HUES6 (cell line): Measurements from ENCODE around the gene GNB1L.
A peak's percentile ranks its signal among the peaks of the same experiment; 100 is the strongest.

Source experiments
- H3K27ac ChIP-seq: 2 replicates; pipeline ENCODE4 v1.7.0; 2013; ENCODE audit warnings: low read depth, mild to moderate bottlenecking, low read length, inconsistent platforms
- H3K27me3 ChIP-seq: 2 replicates; pipeline ENCODE4 v1.6.1; 2013; ENCODE audit warnings: low read length; ENCODE audit not compliant: control insufficient read depth, insufficient read depth
- H3K36me3 ChIP-seq: 2 replicates; pipeline ENCODE4 v1.6.1; 2013; ENCODE audit warnings: low read length; ENCODE audit not compliant: control insufficient read depth, insufficient read depth
- H3K4me1 ChIP-seq: 2 replicates; pipeline ENCODE4 v1.6.1; 2013; ENCODE audit warnings: low read length; ENCODE audit not compliant: control insufficient read depth, insufficient read depth
- H3K4me3 ChIP-seq: 2 replicates; pipeline ENCODE4 v1.5.1; 2013; ENCODE audit warnings: low read depth, low read length
- H3K9ac ChIP-seq: one replicate; pipeline ENCODE4 v1.6.1; 2013; ENCODE audit warnings: mild to moderate bottlenecking, low read length
- H3K9me3 ChIP-seq: 2 replicates; pipeline ENCODE4 v1.6.1; 2013; ENCODE audit warnings: low read depth, low read length; ENCODE audit not compliant: control insufficient read depth, insufficient read depth

Gene GNB1L

DNA sequence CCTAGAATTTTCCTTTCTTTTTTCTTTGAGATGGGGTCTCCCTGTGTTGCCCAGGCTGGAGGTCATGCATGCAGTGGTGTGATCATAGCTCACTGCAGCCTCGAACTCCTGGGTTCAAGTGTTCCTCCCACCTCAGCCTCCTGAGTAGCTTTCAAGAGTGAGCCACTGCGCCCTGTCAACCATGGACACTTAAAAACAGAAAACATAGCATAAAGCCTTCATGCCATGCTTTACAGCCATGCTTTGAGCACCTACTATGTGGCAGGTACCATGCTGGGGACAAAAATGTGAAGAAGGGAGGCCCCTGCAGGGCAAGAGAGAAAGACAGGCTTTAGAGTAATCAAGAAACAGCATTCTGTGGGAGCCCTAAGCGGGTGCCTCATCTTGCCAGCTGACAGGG, 13.7 kb upstream of the GNB1L start:
- H3K4me1 ChIP-seq = no peaks in the 10 kb centered on the region

DNA sequence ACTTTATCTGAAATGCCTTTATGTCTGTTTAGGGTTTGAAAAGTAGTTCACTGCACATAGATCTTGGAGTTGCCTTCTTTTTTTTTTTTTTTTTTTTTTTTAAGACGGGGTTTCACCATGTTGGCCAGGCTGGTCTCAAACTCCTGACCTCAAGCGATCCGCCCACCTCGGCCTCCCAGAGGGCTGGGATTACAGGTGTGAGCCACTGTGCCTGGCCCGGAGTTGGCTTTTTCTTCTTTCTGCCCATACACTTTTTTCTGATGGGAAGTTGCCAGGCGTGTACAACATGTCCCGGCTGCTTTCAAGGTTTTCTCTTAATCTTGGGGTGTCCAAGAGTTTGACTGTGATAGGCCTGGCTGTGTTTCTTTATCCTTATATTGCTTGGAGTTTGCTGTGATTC, 12.9 kb upstream of the GNB1L start:
- Histone ChIP-seq H3K4me3 (no peak overlapping the region), H3K27me3 (no peaks in the 10 kb centered on the region), H3K36me3 (no peaks in the 10 kb centered on the region)

More for the DNA sequence above, 13.7 kb upstream of the GNB1L start:
- Histone ChIP-seq H3K27ac (no peak overlapping the region), H3K36me3 (no peaks in the 10 kb centered on the region), H3K9me3 (no peaks in the 10 kb centered on the region), H3K27me3 (no peaks in the 10 kb centered on the region), H3K4me3 (no peak overlapping the region), H3K9ac (no peak overlapping the region)

DNA sequence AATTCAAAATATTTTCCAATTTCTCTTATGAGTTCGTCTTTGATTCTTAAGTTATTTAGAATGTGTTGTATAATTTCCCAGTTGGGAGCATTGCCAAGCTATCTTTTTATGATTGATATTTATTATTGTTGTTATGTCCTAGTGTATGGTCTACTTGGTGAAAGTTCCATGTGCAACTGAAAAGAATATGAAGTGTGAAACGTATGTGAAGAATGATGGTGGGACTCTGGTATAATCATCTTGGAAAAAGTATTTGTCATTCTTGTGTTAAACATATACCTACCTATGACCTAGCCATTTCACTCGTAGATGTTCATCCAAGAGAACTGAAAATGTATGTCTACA, 12.0 kb upstream of the GNB1L start:
- no peak overlapping the region for H3K4me3 ChIP-seq
- H3K4me1 ChIP-seq = no peaks in the 10 kb centered on the region
- no peak overlapping the region for H3K9ac ChIP-seq
- H3K27ac ChIP-seq = no peak overlapping the region
- H3K9me3 ChIP-seq = no peaks in the 10 kb centered on the region
- no peaks in the 10 kb centered on the region for H3K27me3 ChIP-seq
- no peaks in the 10 kb centered on the region for H3K36me3 ChIP-seq

More for the DNA sequence above, 12.9 kb upstream of the GNB1L start:
- no peak overlapping the region for H3K9ac ChIP-seq
- H3K27ac ChIP-seq = no peak overlapping the region
- H3K4me1 ChIP-seq = no peaks in the 10 kb centered on the region
- no peaks in the 10 kb centered on the region for H3K9me3 ChIP-seq

DNA sequence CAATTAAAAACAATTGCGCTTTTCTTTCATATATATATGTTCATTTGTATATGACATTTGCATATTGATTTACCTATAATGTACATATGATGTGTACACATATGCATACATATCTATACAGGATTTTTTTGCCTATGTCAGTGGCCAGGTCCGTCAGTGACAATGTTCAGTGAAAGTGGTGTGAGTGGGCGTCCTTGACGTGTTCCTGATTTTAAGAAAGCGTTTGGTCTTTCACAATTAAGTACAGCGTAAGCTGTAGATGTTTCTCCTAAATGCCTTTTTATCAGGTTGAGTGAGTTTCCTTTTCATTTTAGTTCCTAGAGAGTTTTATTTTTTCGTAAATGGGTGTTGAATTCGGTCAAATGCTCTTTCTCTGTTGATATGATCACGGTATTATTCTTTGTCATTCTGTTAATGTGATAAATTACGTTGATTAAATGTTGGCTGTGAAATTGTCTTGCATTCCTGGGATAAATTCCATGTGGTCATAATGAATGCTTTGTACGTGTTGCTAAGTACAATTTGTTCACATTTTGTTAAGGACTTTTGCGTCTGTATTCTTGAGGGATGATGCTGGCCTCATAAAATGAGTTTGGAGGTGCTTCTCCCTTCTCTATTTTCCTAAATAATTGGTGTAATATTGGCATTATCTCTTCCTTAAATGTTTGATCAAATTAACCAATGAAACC, 10.6 kb upstream of the GNB1L start:
- Histone ChIP-seq H3K4me3 (no peak overlapping the region), H3K9me3 (no peaks in the 10 kb centered on the region), H3K9ac (no peak overlapping the region)

DNA sequence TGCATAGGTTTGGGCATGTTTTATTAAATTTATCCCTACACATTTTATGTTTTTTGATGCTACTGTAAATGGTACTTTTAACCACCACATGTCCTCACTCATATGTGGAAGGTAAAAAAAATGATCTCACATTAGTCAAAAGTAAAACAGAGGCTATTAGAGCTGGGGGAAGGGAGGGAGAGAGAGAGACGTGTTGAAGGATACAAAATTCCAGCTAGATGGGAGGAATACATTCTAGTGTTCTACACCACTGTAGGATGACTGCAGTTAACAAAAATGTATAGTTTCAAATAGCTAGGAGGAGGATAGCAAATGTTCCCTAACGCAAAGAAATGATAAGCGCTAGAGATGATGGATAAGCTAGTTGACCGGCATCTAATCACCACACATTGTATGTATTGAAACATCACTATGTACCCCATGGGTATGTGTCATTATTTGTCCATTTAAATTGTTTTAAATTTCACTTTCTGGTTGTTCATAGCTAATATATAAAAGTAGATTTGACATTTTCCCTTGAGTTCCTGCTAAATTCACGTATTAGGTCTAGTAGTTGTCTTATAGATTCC, 9.9 kb upstream of the GNB1L start:
- Histone ChIP-seq H3K9ac (no peak overlapping the region), H3K9me3 (no peaks in the 10 kb centered on the region)

More for the DNA sequence above, 10.6 kb upstream of the GNB1L start:
- no peaks in the 10 kb centered on the region for H3K4me1 ChIP-seq
- H3K27me3 ChIP-seq = no peaks in the 10 kb centered on the region
- H3K36me3 ChIP-seq = no peaks in the 10 kb centered on the region
- no peak overlapping the region for H3K27ac ChIP-seq

DNA sequence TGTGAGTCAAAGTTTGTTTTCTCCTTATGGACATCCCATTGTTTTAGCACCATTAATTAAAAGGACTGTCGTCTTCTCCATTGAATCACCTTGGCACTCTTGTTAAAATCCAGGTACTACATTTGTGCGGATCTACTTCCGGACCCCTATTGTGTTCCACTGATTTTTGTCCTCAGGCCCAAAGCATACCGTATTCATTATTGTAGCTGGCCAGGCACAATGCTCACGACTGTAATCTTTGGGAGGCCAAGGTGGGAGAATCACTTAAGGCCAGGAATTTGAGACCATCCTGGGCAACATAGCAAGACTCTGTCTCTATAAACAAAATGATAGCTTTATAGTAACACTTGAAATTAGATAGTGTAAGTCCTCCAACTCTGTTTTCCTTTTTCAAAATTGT, 8.9 kb upstream of the GNB1L start:
- Histone ChIP-seq H3K27ac (no peak overlapping the region), H3K27me3 (no peaks in the 10 kb centered on the region), H3K9ac (no peak overlapping the region), H3K4me3 (no peak overlapping the region), H3K4me1 (no peaks in the 10 kb centered on the region), H3K36me3 (no peaks in the 10 kb centered on the region), H3K9me3 (no peaks in the 10 kb centered on the region)

More for the DNA sequence above, 9.9 kb upstream of the GNB1L start:
- Histone ChIP-seq H3K4me3 (no peak overlapping the region), H3K36me3 (no peaks in the 10 kb centered on the region), H3K27ac (no peak overlapping the region), H3K4me1 (no peaks in the 10 kb centered on the region), H3K27me3 (no peaks in the 10 kb centered on the region)

DNA sequence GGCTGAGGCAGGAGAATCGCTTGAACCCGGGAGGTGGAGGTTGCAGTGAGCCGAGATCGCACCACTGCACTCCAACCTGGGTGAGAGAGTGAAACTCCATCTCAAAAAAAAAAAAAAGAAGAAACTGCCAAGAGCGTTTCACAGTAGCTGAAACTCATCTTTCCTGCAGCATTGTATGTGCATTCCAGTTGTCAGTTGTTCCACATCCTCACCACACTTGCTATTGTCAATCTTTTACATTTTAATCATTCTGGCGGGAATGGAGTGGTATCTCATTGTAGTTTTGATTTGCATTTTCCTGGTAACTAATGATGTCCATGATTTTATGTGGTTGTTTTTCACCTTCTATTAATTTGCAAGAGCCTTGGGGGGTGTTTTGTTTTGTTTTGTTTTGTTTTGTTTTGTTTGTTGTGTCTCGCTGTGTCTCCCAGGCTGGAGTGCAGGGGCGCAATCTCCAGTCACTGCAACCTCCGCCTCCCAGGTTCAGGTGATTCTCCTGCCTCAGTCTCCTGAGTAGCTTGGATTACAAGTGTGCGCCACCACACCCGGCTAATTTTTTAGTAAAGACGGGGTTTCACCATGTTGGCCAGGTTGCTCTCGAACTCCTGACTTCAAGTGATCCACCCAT, 8.1 kb upstream of the GNB1L start:
- Histone ChIP-seq H3K27me3 (no peaks in the 10 kb centered on the region), H3K4me3 (no peak overlapping the region), H3K4me1 (no peaks in the 10 kb centered on the region), H3K27ac (no peak overlapping the region), H3K9ac (no peak overlapping the region), H3K36me3 (no peaks in the 10 kb centered on the region), H3K9me3 (no peaks in the 10 kb centered on the region)

DNA sequence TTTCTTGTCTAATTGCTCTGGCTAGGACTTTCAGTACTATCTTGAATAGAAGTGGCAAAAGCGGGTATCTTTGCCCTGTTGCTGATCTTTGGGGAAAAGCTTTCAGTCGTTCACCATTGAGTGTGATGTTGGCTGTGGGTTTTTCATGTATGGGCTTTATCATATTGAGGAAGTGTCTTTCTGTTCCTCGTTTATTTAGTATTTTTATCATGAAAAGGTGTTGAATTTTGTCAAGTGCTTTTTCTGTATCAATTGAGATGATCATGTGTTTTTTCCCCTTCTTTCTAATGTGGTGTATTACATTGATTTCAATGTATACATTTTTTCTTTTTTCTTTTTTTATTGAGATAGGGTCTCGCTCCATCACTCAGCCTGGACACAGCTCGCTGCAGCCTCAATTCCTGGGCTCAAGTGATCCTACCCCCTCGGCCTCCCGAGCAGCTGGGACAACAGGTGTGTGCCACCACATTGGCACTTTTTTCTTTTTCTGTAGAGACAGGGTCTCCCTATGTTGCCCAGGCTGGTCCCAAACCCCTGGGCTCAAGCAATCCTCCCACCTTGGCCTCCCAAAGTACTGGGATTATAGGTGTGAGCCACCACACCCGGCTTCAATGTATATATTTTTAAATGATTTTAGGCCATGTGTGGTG, 5.3 kb upstream of the GNB1L start:
- no peak overlapping the region for H3K9ac ChIP-seq
- no peaks in the 10 kb centered on the region for H3K36me3 ChIP-seq
- peaks cover 9% of the 10 kb centered on the region for H3K4me1 ChIP-seq
- H3K4me3 ChIP-seq = no peak overlapping the region
- H3K9me3 ChIP-seq = no peaks in the 10 kb centered on the region
- H3K27ac ChIP-seq = no peak overlapping the region
- H3K27me3 ChIP-seq = no peaks in the 10 kb centered on the region

DNA sequence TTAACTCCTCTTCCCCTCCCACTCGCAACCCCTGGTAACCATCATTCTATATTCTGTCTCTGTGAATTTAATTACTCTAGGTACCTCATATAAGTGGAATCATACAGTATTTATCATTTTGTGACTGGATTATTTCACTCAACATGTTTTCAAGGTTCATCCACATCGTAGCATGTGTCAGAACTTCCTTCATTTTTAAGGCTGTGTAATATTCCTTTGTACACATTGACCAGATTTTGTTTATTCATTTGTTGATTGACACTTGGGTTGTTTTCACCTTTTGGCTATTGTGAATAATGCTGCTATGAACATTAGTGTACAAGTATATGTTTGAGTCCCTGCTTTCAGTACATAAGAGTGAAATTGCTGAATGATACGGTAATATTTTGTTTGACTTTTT, 2.7 kb upstream of the GNB1L start:
- Histone ChIP-seq H3K4me1 (peaks cover 19% of the 10 kb centered on the region), H3K9ac (no peak overlapping the region), H3K27ac (no peak overlapping the region), H3K27me3 (no peaks in the 10 kb centered on the region), H3K36me3 (peaks cover 5% of the 10 kb centered on the region), H3K4me3 (no peak overlapping the region), H3K9me3 (no peaks in the 10 kb centered on the region)

DNA sequence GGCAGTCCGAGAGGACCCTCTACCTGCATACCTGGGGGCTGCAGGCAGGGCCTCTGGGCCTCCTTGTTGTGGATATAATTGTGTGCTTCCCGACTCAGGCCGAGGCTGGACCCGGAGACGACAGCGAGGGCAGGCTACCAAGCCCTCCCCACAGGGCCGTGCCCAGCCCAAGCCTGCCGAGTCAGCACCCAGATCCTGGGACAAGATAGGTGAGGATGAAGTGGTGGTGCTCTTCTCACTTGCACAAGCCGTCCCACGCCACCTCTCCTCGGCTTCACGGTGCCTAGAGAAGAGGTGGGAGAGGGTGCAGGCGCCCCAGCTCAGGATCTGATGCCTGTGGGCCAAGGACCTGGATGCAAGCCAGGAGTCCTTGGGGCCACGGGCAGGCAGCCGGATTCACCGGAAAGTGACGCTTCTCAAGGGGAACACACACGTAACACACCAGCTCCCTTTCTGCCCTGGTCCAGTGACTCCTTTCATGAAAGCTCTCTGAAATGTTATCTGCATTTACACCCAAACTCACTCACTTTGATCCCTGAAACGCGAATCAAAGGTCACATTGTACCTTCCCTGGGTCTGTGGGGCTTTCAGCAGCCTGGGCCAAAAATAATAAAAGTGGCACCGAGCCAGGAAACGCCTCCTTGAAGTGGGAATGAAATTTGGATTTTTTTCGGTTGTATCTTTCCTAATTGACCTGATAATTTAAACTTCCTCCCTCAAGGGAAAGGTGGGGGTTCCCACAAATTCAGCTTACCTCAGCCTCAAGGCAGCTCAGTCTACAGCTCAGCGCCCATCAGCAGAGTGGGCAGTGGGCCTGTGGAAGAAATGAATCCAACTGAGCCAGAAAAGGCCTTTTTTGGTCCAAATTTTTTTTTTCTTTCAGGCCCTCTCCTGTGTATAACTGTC, 1.1 kb upstream of the GNB1L start:
- no peaks in the 10 kb centered on the region for H3K27me3 ChIP-seq
- H3K36me3 ChIP-seq = peaks cover 21% of the 10 kb centered on the region
- H3K4me1 ChIP-seq = peaks cover 25% of the 10 kb centered on the region
- H3K4me3 ChIP-seq = peak overlapping the region; percentile 86
- H3K9me3 ChIP-seq = no peaks in the 10 kb centered on the region
- peak overlapping the region; percentile 72; the same call in 1 of the 2 replicates for H3K27ac ChIP-seq
- peak overlapping the region; percentile 79 for H3K9ac ChIP-seq
